Activated CD8-positive, alpha-beta T cell treated with anti-CD3 and anti-CD28 coated beads, Interleukin-2, amount 10 ng/mL, durations not matched to agents 7 days and 5 days (primary cell): ENCODE measurements around the gene PUM2. TPM values are rescaled to one million over a fixed set of nuclear protein-coding genes. Genes with fewer than 3 reads are reported as not detected.
"Not testable (repeated sequence)": the region's sequence is repeated elsewhere in the genome, so short reads cannot be mapped to it uniquely, and the experiment has no call there.

Source experiments
- ATAC-seq: fragments of 150-1000 bp; cut with Tn5 transposase; one replicate; pipeline ENCODE4 v1.10.0; 2021; ENCODE audit warnings: moderate library complexity
- CTCF ChIA-PET: fragments of 350-600 bp; sonication (Branson Sonifier 250); formaldehyde crosslinking; loops from one replicate; lab custom pipeline; 2021; ENCODE audit warnings: antibody characterized with exemption; lab: Charles Lee
- POLR2A ChIA-PET: fragments of 350-600 bp; sonication (Branson Sonifier 250); formaldehyde crosslinking; loops from one replicate; lab custom pipeline; 2021; ENCODE audit warnings: antibody characterized with exemption; lab: Charles Lee
- DNase-seq: peaks from one replicate; pipeline ENCODE4 v3.0.0-alpha.2; 2020
- H3K27ac Mint-ChIP-seq: one replicate; pipeline ENCODE4 v1.8.0; 2021; ENCODE audit warnings: mild to moderate bottlenecking, mixed read lengths
- H3K27me3 Mint-ChIP-seq: one replicate; pipeline ENCODE4 v1.8.0; 2021; ENCODE audit warnings: low read depth, mixed read lengths
- H3K36me3 Mint-ChIP-seq: one replicate; pipeline ENCODE4 v1.8.0; 2021; ENCODE audit warnings: low read depth, mixed read lengths
- H3K4me1 Mint-ChIP-seq: one replicate; pipeline ENCODE4 v1.8.0; 2021; ENCODE audit warnings: low read depth, mixed read lengths
- H3K4me3 Mint-ChIP-seq: one replicate; pipeline ENCODE4 v1.8.0; 2021; ENCODE audit warnings: mild to moderate bottlenecking, mixed read lengths
- H3K9me3 Mint-ChIP-seq: one replicate; pipeline ENCODE4 v1.8.0; 2022; ENCODE audit warnings: mixed read lengths; ENCODE audit not compliant: insufficient read depth
- total RNA-seq, 2 experiments: library from RNA; stranded (reverse); gene quantifications; one replicate each; pipeline ENCODE4 v1.2.3, GENCODE V29; 2021

The PUM2 gene
- total RNA-seq, 2 experiments from 2014 or later, result 123 to 129 TPM

DNA sequence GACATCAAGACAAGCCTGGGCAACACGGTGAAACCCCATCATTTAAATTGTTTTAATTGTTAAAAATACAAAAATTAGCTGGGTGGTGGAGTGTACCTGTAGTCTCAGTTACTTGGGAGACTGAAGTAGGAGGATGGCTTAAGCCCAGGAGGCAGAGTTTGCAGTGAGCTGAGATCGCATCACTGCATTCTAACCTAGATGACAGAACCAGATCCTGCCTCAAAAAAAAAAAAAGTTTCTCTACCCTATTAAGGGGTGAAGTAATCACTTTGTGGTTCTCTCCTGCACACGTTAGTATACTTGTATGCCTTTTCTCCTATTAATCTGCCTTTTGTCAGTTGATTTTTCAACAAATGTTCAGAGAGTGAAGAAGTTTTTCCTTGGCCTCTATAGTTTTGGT lies 18.1 kb upstream of the PUM2 start:
- peaks cover 23% of the 10 kb centered on the region for H3K9me3 Mint-ChIP-seq
- CTCF ChIA-PET, result interaction anchor here (0.9 to 1.4 kb wide), 2 partner anchors 10 to 43 kb away, joined by 3 read pairs; no protein-coding TSS in a partner anchor

GRCh38 chr2:20367929-20368328 lies 17.3 kb upstream of the PUM2 start:
- DNase-seq, H3K27ac Mint-ChIP-seq, ATAC-seq, H3K4me3 Mint-ChIP-seq: not testable (repeated sequence)
- peaks cover 29% of the 10 kb centered on the region for H3K4me1 Mint-ChIP-seq
- CTCF ChIA-PET, result interaction anchor here (1.7 to 2.0 kb wide), 2 partner anchors 15 to 41 kb away, joined by 7 read pairs; no protein-coding TSS in a partner anchor
- peaks cover 15% of the 10 kb centered on the region for H3K36me3 Mint-ChIP-seq
- H3K27me3 Mint-ChIP-seq, result peaks cover 20% of the 10 kb centered on the region
- H3K9me3 Mint-ChIP-seq, result peaks cover 23% of the 10 kb centered on the region
- POLR2A ChIA-PET, result interaction anchor here (0.7 kb wide), 1 partner anchor 1014 kb away, joined by 3 read pairs; no protein-coding TSS in a partner anchor

More for the DNA sequence above, 18.1 kb upstream of the PUM2 start:
- peaks cover 26% of the 10 kb centered on the region for H3K4me1 Mint-ChIP-seq
- peaks cover 20% of the 10 kb centered on the region for H3K27me3 Mint-ChIP-seq
- no peak for DNase-seq
- no peak overlapping the region for H3K4me3 Mint-ChIP-seq
- ATAC-seq, result no peak
- H3K36me3 Mint-ChIP-seq, result peaks cover 15% of the 10 kb centered on the region
- H3K27ac Mint-ChIP-seq, result no peak overlapping the region
- POLR2A ChIA-PET, result interaction anchor here (0.7 kb wide), 1 partner anchor 1015 kb away, joined by 3 read pairs; no protein-coding TSS in a partner anchor

DNA sequence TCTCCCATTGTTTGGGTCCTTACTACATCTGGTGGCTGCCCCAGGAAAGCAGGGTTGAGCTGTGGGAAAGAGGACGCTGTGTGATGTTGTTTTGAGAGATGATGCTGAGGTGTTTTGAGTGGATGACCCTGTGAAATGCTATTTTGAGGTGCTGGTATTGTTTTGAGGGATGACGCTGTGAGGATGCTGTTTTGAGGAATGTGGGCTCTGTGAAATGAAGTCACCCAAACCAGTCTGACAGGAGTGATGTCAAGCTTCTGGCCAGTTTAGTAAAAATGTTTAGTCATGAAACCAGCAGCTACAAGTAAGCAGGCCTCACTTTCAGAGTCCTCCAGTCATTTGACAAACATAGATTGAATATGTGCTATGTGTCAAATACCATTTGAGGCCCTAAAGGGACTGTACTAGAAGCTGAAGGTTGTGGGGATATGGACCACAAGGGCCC lies 16.1 kb upstream of the PUM2 start:
- H3K4me3 Mint-ChIP-seq, result no peak overlapping the region
- ATAC-seq, result no peak

DNA sequence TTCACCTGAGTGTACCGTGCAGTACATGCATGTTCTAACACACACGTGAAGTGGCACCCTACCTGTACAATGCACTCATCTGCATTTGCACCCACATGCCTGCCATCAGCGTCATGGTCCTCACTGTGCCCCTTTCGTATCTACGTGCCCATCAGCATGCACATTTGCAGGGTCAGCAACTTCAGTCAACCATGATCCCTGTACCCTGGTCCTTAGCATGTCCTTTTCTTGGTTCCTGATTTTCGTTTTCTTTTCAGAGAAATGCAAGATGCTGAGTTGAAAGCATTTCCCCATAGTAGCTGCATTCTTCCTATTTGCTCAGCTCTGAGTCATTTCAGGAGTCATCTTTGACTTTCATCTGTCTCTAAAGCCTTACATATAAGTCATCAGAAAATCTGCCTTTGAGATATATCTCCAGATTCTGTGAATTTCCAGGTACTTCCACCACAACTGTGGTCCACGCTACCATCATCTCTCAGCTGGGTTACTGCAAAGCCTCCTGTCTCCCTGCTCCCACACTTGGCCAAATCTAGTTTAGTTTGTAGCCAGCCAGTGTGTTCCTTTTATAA lies 14.7 kb upstream of the PUM2 start:
- DNase-seq (peak; percentile 76), ATAC-seq (peak; percentile 93)
- peaks cover 27% of the 10 kb centered on the region for H3K4me1 Mint-ChIP-seq
- H3K36me3 Mint-ChIP-seq, result peaks cover 15% of the 10 kb centered on the region
- peaks cover 23% of the 10 kb centered on the region for H3K9me3 Mint-ChIP-seq
- peak overlapping the region; percentile 21 for H3K4me3 Mint-ChIP-seq
- POLR2A ChIA-PET, result interaction anchor here (0.5 to 2.4 kb wide), 3 partner anchors 13 to 464 kb away, joined by 3 to 16 read pairs (median 4); partner anchors contain the start of gene TTC32
- CTCF ChIA-PET, result interaction anchor here (0.9 to 1.8 kb wide), 5 partner anchors 11 to 58 kb away, joined by 4 to 9 read pairs (median 6); no protein-coding TSS in a partner anchor
- peak overlapping the region; percentile 56 for H3K27ac Mint-ChIP-seq
- peaks cover 9% of the 10 kb centered on the region for H3K27me3 Mint-ChIP-seq

More for the DNA sequence above, 16.1 kb upstream of the PUM2 start:
- Mint-ChIP-seq H3K4me1 (peaks cover 28% of the 10 kb centered on the region), H3K27ac (peak overlapping the region; percentile 5), H3K36me3 (peaks cover 15% of the 10 kb centered on the region), H3K27me3 (peaks cover 16% of the 10 kb centered on the region), H3K9me3 (peaks cover 23% of the 10 kb centered on the region)
- DNase-seq, result no peak
- ChIA-PET POLR2A (interaction anchor here (1.1 to 1.2 kb wide), 2 partner anchors 15 to 17 kb away, joined by 3 to 5 read pairs; no protein-coding TSS in a partner anchor), CTCF (interaction anchor here (0.7 to 2.0 kb wide), 4 partner anchors 14 to 120 kb away, joined by 3 to 7 read pairs (median 6); no protein-coding TSS in a partner anchor)

GRCh38 chr2:20363578-20363977 lies 12.9 kb upstream of the PUM2 start:
- ChIA-PET POLR2A (interaction anchor here (2.4 kb wide), 1 partner anchor 11 kb away, joined by 16 read pairs; no protein-coding TSS in a partner anchor), CTCF (interaction anchor here (1.2 to 1.3 kb wide), 2 partner anchors 17 to 287 kb away, joined by 3 read pairs; partner anchors contain the start of gene HS1BP3)
- no peak for DNase-seq
- H3K36me3 Mint-ChIP-seq, result peaks cover 6% of the 10 kb centered on the region
- H3K4me1 Mint-ChIP-seq, result peaks cover 27% of the 10 kb centered on the region
- no peaks in the 10 kb centered on the region for H3K27me3 Mint-ChIP-seq
- ATAC-seq, result no peak
- H3K9me3 Mint-ChIP-seq, result peaks cover 13% of the 10 kb centered on the region
- no peak overlapping the region for H3K4me3 Mint-ChIP-seq
- H3K27ac Mint-ChIP-seq, result no peak overlapping the region

DNA sequence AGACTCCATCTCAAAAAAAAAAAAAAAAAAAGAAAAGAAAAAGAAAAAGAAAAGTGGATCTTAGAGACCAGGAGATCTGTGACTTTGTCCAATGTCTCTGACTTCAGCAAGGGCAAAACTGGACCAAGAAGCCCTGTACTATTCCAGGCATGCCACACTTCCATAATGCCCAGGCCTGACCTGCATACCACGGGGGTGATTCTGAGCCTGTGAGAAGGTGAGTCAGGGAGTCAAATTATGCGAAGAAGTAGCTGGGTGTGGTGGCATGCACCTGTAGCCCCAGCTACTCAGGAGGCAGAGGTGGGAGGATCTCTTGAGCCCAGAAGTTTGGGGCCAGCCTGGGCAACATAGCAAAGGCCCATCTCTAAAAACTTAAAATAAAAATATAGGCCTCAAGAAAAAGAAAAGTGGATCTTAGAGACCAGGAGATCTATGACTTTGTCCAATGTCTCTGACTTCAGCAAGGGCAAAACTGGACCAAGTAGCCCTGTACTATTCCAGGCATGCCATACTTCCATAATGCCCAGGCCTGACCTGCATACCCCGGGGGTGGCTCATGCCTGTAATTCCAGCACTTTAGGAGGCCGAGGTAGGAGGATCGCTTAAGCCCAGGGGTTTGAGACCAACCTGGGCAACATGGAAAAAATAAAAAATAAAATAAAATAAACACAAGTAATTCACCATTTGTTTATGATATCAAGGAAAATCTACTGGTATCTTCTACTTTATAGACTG lies 12.2 kb upstream of the PUM2 start:
- Mint-ChIP-seq H3K4me3 (no peak overlapping the region), H3K27ac (no peak overlapping the region), H3K36me3 (peaks cover 6% of the 10 kb centered on the region), H3K27me3 (no peaks in the 10 kb centered on the region), H3K4me1 (peaks cover 27% of the 10 kb centered on the region), H3K9me3 (peaks cover 9% of the 10 kb centered on the region)
- ATAC-seq (no peak), DNase-seq (no peak)
- CTCF ChIA-PET, result no interaction called here
- POLR2A ChIA-PET, result no interaction called here

DNA sequence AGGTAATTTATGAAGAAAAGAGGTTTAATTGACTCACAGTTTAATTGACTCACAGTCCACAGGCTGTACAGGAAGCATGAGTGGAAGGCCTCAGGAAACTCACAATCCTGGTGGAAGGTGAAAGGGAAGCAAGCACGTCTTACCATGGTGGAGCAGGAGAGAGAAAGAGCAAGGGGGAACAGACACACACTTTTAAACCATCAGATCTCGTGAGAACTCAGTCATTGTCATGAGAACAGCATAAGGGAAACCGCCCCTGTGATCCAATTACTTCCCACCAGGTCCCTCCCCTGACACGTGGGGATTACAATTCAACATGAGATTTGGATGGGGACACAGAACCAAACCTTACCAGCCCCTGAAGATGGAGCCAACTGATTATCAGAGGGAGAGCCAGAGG lies 11.2 kb upstream of the PUM2 start:
- Mint-ChIP-seq H3K27ac (no peak overlapping the region), H3K36me3 (no peaks in the 10 kb centered on the region), H3K27me3 (no peaks in the 10 kb centered on the region), H3K4me3 (no peak overlapping the region), H3K4me1 (peaks cover 27% of the 10 kb centered on the region), H3K9me3 (no peaks in the 10 kb centered on the region)
- CTCF ChIA-PET, result no interaction called here
- ATAC-seq, result no peak
- no peak for DNase-seq
- POLR2A ChIA-PET, result no interaction called here

- Mint-ChIP-seq H3K4me3 (no peak overlapping the region), H3K27ac (no peak overlapping the region), H3K27me3 (no peaks in the 10 kb centered on the region), H3K9me3 (no peaks in the 10 kb centered on the region), H3K4me1 (peaks cover 3% of the 10 kb centered on the region), H3K36me3 (no peaks in the 10 kb centered on the region)
- POLR2A ChIA-PET, result no interaction called here
- ATAC-seq, result no peak
- no peak for DNase-seq
- CTCF ChIA-PET, result no interaction called here
These were observed 8.5 kb upstream of the PUM2 start for GRCh38 chr2:20359096-20359495.

DNA sequence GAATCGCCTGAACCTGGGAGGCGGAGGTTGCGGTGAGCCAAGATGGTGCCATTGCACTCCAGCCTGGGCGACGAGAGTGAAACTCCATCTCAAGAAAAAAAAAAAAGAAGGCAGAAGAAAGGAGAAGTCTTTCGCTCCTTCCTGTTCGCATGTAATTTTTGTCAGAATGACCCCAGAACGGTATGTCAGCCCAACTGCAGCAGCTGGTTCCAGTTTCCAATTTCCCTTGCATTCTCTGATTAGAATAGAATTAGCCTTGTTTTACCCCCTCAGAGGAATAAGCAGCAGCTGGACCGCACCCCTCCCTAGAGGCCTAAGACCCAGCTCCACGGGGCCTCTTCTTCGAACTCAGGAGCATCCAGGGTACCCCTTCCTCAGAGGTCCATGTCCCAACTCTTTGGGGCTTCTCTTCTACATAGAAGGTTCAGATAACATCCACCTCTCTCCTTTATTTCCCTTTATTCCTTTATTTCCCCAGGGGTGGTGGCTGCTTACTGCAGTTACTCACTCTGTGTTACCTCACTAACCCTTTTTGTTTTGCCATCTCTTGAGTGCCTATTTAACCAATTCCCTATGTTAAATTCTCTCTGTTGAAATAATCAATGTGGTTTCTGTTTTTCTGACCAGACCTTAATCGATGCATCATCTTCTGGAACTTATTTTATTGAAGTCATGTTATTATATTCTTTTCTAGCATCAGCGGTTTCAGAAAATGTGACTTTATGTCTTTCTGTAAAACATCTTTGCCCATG lies 7.2 kb upstream of the PUM2 start:
- Mint-ChIP-seq H3K4me1 (peaks cover 4% of the 10 kb centered on the region), H3K27ac (no peak overlapping the region), H3K4me3 (no peak overlapping the region), H3K27me3 (no peaks in the 10 kb centered on the region), H3K36me3 (no peaks in the 10 kb centered on the region), H3K9me3 (no peaks in the 10 kb centered on the region)
- ChIA-PET POLR2A (no interaction called here), CTCF (no interaction called here)
- ATAC-seq, result no peak
- DNase-seq, result no peak

- peaks cover 4% of the 10 kb centered on the region for H3K4me1 Mint-ChIP-seq
- ATAC-seq, result no peak
- no peaks in the 10 kb centered on the region for H3K36me3 Mint-ChIP-seq
- DNase-seq, result no peak
- POLR2A ChIA-PET, result interaction anchor here (0.7 kb wide), 1 partner anchor 467 kb away, joined by 3 read pairs; the partner anchor contains the start of gene LDAH
- H3K27ac Mint-ChIP-seq, result no peak overlapping the region
- no peak overlapping the region for H3K4me3 Mint-ChIP-seq
- no peaks in the 10 kb centered on the region for H3K27me3 Mint-ChIP-seq
- no peaks in the 10 kb centered on the region for H3K9me3 Mint-ChIP-seq
- CTCF ChIA-PET, result no interaction called here
These were observed 5.4 kb upstream of the PUM2 start for GRCh38 chr2:20356042-20356441.

DNA sequence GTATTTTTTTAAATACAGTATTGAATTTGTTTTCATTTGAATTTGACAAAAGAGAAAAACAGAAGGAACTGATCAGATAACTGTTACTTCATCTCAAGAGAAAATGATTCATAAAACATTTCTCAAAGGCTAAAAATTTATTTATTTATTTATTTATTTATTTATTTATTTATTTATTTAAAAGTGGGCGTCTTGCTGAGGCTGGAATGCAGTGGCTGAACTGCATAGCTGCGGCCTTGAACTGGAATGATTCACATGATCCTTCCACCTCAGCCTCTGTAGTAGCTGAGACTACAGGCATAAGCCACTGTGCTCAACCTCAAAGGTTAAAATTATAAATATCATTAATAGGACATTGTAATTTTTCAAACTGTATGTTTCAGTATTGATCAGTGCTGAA lies 4.5 kb upstream of the PUM2 start:
- Mint-ChIP-seq H3K4me3 (no peak overlapping the region), H3K27me3 (no peaks in the 10 kb centered on the region), H3K9me3 (no peaks in the 10 kb centered on the region), H3K4me1 (peaks cover 4% of the 10 kb centered on the region), H3K27ac (no peak overlapping the region), H3K36me3 (no peaks in the 10 kb centered on the region)
- CTCF ChIA-PET, result interaction anchor here (1.7 kb wide), 1 partner anchor 10 kb away, joined by 6 read pairs; no protein-coding TSS in a partner anchor
- ATAC-seq (no peak), DNase-seq (no peak)
- POLR2A ChIA-PET, result no interaction called here
